Measurements from ENCODE around the gene CCDC88A.

Gene CCDC88A

GRCh38 chr2:55408918-55409868 lies 10.5 kb downstream of the CCDC88A start:
- Mint-ChIP-seq H3K9me3 (no peaks in the 10 kb centered on the region), H3K27me3 (ENCODE audit: low read depth) (no peaks in the 10 kb centered on the region)

GRCh38 chr2:55408098-55408882 lies 11.4 kb downstream of the CCDC88A start:
- peaks cover 32% of the 10 kb centered on the region for H3K36me3 Mint-ChIP-seq (ENCODE audit: low read depth)
- H3K27me3 Mint-ChIP-seq (ENCODE audit: low read depth): no peaks in the 10 kb centered on the region
- no peaks in the 10 kb centered on the region for H3K4me1 Mint-ChIP-seq
- no peak overlapping the region for H3K27ac Mint-ChIP-seq
- no peaks in the 10 kb centered on the region for H3K9me3 Mint-ChIP-seq
- no peak overlapping the region for H3K4me3 Mint-ChIP-seq
- no peak for TF ChIP-seq CTCF (IDR thresholded peaks at IDR 0.05; ENCODE audit: unreplicated experiment in 3 of 3)

More at GRCh38 chr2:55408918-55409868, 10.5 kb downstream of the CCDC88A start:
- no peaks in the 10 kb centered on the region for H3K4me1 Mint-ChIP-seq
- TF ChIP-seq CTCF (IDR thresholded peaks at IDR 0.05; ENCODE audit: unreplicated experiment in 3 of 3): no peak
- peaks cover 35% of the 10 kb centered on the region for H3K36me3 Mint-ChIP-seq (ENCODE audit: low read depth)
- no peak overlapping the region for H3K27ac Mint-ChIP-seq
- H3K4me3 Mint-ChIP-seq: no peak overlapping the region

DNA sequence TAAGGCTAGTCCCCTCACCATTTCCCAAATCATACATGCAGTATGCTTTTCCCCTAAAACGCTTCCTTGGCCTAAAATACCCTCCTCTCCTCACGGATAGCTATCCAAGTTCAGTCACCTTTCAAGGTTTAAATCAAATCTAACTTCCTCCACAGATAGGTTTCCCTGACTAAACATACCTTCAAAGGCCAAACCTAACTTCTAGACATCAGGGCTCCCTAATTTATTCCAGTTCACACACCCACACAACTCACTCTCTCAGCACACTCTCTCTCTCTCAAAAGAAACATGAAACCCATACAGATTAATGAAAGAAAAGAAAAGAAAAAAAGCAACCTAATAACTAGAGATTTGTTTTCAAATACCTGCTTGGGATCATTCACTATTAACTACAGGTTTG lies 14.5 kb downstream of the CCDC88A start:
- no peak for TF ChIP-seq CTCF (IDR thresholded peaks at IDR 0.05; ENCODE audit: unreplicated experiment in 3 of 3)
- Mint-ChIP-seq H3K9me3 (no peaks in the 10 kb centered on the region), H3K4me1 (no peaks in the 10 kb centered on the region), H3K4me3 (no peak overlapping the region), H3K27me3 (ENCODE audit: low read depth) (no peaks in the 10 kb centered on the region), H3K27ac (peak overlapping the region in 2 of 3 experiments; percentile 6 to 58), H3K36me3 (ENCODE audit: low read depth) (peaks cover 26% of the 10 kb centered on the region)

- H3K4me1 Mint-ChIP-seq: no peaks in the 10 kb centered on the region
- no peaks in the 10 kb centered on the region for H3K9me3 Mint-ChIP-seq
- no peak overlapping the region for H3K27ac Mint-ChIP-seq
- no peak for TF ChIP-seq CTCF (IDR thresholded peaks at IDR 0.05; ENCODE audit: unreplicated experiment in 3 of 3)
- H3K4me3 Mint-ChIP-seq: no peak overlapping the region
- no peaks in the 10 kb centered on the region for H3K27me3 Mint-ChIP-seq (ENCODE audit: low read depth)
- peaks cover 20% of the 10 kb centered on the region for H3K36me3 Mint-ChIP-seq (ENCODE audit: low read depth)
Observed at GRCh38 chr2:55403256-55403998, 16.2 kb downstream of the CCDC88A start.

GRCh38 chr2:55401124-55401523 lies 18.5 kb downstream of the CCDC88A start:
- no peak overlapping the region for H3K27ac Mint-ChIP-seq

More at GRCh38 chr2:55401124-55401523, 18.5 kb downstream of the CCDC88A start:
- Mint-ChIP-seq H3K4me3 (no peak overlapping the region), H3K27me3 (ENCODE audit: low read depth) (no peaks in the 10 kb centered on the region), H3K9me3 (no peaks in the 10 kb centered on the region), H3K36me3 (ENCODE audit: low read depth) (peaks cover 16% of the 10 kb centered on the region), H3K4me1 (no peaks in the 10 kb centered on the region)
- TF ChIP-seq CTCF (IDR thresholded peaks at IDR 0.05; ENCODE audit: unreplicated experiment in 3 of 3): no peak

Measured in nephron (organoid).